SK-N-SH treated with all-trans-retinoic acid at 6 μM for 48 hours (cell line): ENCODE measurements around the gene PEBP1.

Experiments
- ATAC-seq: fragments of 200-7000 bp; cut with Tn5 transposase; 3 replicates; pipeline ENCODE4 v1.9.1; 2020; ENCODE audit warnings: mild to moderate bottlenecking, moderate library complexity
- ARNTL ChIP-seq: fragments of 450-650 bp; formaldehyde crosslinking; IDR thresholded peaks from 2 replicates; pipeline ENCODE4 v1.5.0; 2020; ENCODE audit warnings: low read depth, mild to moderate bottlenecking, moderate library complexity, borderline replicate concordance
- BACH2 ChIP-seq: fragments of 250-450 bp; sonication (Bioruptor Pico); IDR thresholded peaks from 2 replicates; pipeline ENCODE4 v1.9.0; 2021; ENCODE audit warnings: mild to moderate bottlenecking, borderline replicate concordance
- CREB5 ChIP-seq: fragments of 250-450 bp; sonication (Bioruptor Pico); IDR thresholded peaks from 2 replicates; pipeline ENCODE4 v1.5.1; 2020; ENCODE audit warnings: low read depth, mild to moderate bottlenecking, moderate library complexity
- CSDC2 ChIP-seq: fragments of 250-450 bp; sonication (Bioruptor Pico); IDR thresholded peaks from 2 replicates; pipeline ENCODE4 v1.5.0; 2020; ENCODE audit warnings: mild to moderate bottlenecking, moderate library complexity
- CSRNP3 ChIP-seq: fragments of 250-450 bp; sonication (Bioruptor Pico); IDR thresholded peaks from 2 replicates; pipeline ENCODE4 v1.5.1; 2021; ENCODE audit warnings: mild to moderate bottlenecking, moderate library complexity
- ISL1 ChIP-seq: fragments of 250-450 bp; sonication (Bioruptor Pico); IDR thresholded peaks from 2 replicates; pipeline ENCODE4 v2.1.2; 2022; ENCODE audit warnings: mild to moderate bottlenecking, moderate library complexity
- OSR1 ChIP-seq: fragments of 250-450 bp; sonication (Bioruptor Pico); IDR thresholded peaks from 2 replicates; pipeline ENCODE4 v1.8.0; 2022; ENCODE audit warnings: moderate library complexity, mild to moderate bottlenecking, inconsistent platforms
- PATZ1 ChIP-seq: fragments of 250-450 bp; sonication (Bioruptor Pico); IDR thresholded peaks from 2 replicates; pipeline ENCODE4 v1.8.0; 2020; ENCODE audit warnings: mild to moderate bottlenecking, moderate library complexity, borderline replicate concordance
- POU6F1 ChIP-seq: fragments of 250-450 bp; sonication (Bioruptor Pico); IDR thresholded peaks from 2 replicates; pipeline ENCODE4 v1.8.0; 2021; ENCODE audit warnings: low read depth, mild to moderate bottlenecking, moderate library complexity, borderline replicate concordance
- PPARA ChIP-seq: fragments of 250-450 bp; sonication (Bioruptor Pico); IDR thresholded peaks from 2 replicates; pipeline ENCODE4 v1.5.0; 2020; ENCODE audit warnings: mild to moderate bottlenecking, borderline replicate concordance
- RARB ChIP-seq: fragments of 250-450 bp; sonication (Bioruptor Pico); IDR thresholded peaks from 2 replicates; pipeline ENCODE4 v1.8.0; 2021; ENCODE audit warnings: mild to moderate bottlenecking, moderate library complexity
- SNAI2 ChIP-seq: fragments of 250-450 bp; sonication (Bioruptor Pico); IDR thresholded peaks from 2 replicates; pipeline ENCODE4 v1.5.0; 2020; ENCODE audit warnings: mild to moderate bottlenecking, moderate library complexity
- TCF4 ChIP-seq: fragments of 250-450 bp; sonication (Bioruptor Pico); IDR thresholded peaks from 2 replicates; pipeline ENCODE4 v1.8.0; 2021; ENCODE audit warnings: mild to moderate bottlenecking, moderate library complexity, borderline replicate concordance
- TOX ChIP-seq: fragments of 250-450 bp; sonication (Bioruptor Pico); IDR thresholded peaks from 2 replicates; pipeline ENCODE4 v1.8.0; 2021; ENCODE audit warnings: mild to moderate bottlenecking, moderate library complexity, borderline replicate concordance
- TSHZ2 ChIP-seq: fragments of 250-450 bp; sonication (Bioruptor Pico); IDR thresholded peaks from 2 replicates; pipeline ENCODE4 v1.5.0; 2020; ENCODE audit warnings: mild to moderate bottlenecking, moderate library complexity
- ZNF565 ChIP-seq: fragments of 450-650 bp; formaldehyde crosslinking; conservative IDR thresholded peaks from 2 replicates; pipeline ENCODE4 v1.5.0; 2020; ENCODE audit warnings: low read depth, mild to moderate bottlenecking, moderate library complexity

The PEBP1 gene

GRCh38 chr12:118145798-118146156, 9.9 kb downstream of the PEBP1 start (continued):
- TF ChIP-seq PATZ1 (CRISPR knock-in tag): no peak
- no peak for TF ChIP-seq OSR1 (CRISPR knock-in tag)

GRCh38 chr12:118148287-118148686, 12.4 kb downstream of the PEBP1 start:
- ATAC-seq: no peak
- TF ChIP-seq RARB (CRISPR knock-in tag) (no peak), BACH2 (no peak), TOX (no peak), CSDC2 (CRISPR knock-in tag) (no peak), PPARA (no peak), OSR1 (CRISPR knock-in tag) (no peak), SNAI2 (CRISPR knock-in tag) (no peak), CSRNP3 (CRISPR knock-in tag) (no peak)

- ATAC-seq: no peak
- no peak for TF ChIP-seq CREB5 (CRISPR knock-in tag)
- TF ChIP-seq POU6F1: no peak
- TF ChIP-seq TSHZ2 (CRISPR knock-in tag): no peak
- no peak for TF ChIP-seq PPARA
- no peak for TF ChIP-seq CSDC2 (CRISPR knock-in tag)
- no peak for TF ChIP-seq BACH2
- TF ChIP-seq ISL1 (CRISPR knock-in tag): no peak
Observed at GRCh38 chr12:118150625-118151024, 14.7 kb downstream of the PEBP1 start.

GRCh38 chr12:118151755-118152154, 15.8 kb downstream of the PEBP1 start:
- no peak for ATAC-seq

More at GRCh38 chr12:118151755-118152154, 15.8 kb downstream of the PEBP1 start:
- TF ChIP-seq TOX (no peak), CREB5 (CRISPR knock-in tag) (no peak), CSDC2 (CRISPR knock-in tag) (no peak), TCF4 (CRISPR knock-in tag) (no peak), ZNF565 (no peak), RARB (CRISPR knock-in tag) (no peak), PPARA (no peak), ARNTL (no peak), ISL1 (CRISPR knock-in tag) (no peak), PATZ1 (CRISPR knock-in tag) (no peak)
